ENCODE data around the gene PGD.
"Not testable (repeated sequence)": the region's sequence is repeated elsewhere in the genome, so short reads cannot be mapped to it uniquely, and the experiment has no call there.

The PGD gene

DNA sequence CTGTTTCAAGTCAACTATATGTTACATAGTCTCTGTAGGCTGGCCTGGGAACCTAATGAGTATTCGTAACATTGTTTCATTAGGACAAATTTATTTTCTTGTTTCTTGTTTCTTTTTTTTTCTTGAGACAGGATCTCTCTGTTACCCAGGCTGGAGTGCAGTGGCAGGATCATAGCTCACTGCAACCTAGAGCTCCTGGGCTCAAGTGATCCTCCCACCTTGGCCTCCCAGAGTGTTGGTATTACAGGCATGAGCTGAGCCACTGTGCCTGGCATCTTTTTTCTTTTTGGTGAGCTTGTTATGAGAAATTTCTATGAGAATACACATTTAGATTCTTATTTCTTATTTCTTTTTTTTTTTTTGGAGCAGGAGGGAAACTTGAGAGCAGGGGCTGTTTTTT is 38.2 kb downstream of the PGD start:
- DNase-seq (ENCODE audit: low read depth in 2 of 2), result no peak

DNA sequence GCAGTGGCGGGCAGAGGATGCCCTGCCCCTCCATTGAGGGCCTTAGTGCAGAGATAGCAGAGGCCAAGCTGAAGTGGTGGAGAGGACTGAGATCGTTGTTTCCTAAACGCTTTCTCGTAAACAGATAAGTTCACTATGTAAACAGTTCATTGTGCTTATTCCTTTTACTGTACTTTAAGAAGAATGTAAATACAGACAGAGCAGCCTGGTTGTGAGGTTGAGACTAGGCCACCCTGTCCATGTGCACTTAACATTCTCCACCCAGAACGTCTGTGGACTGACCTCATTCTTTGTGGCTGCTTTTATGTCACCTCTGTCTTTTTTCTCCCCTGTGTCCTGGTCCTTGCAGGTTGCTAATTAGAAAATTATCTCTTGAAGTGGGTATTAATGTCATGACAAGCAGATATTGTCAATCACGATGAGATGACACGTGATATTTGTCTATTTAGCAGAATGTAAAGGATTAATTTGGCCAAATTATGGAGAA is 39.9 kb downstream of the PGD start:
- no peak for DNase-seq (ENCODE audit: low read depth in 2 of 2)

DNA sequence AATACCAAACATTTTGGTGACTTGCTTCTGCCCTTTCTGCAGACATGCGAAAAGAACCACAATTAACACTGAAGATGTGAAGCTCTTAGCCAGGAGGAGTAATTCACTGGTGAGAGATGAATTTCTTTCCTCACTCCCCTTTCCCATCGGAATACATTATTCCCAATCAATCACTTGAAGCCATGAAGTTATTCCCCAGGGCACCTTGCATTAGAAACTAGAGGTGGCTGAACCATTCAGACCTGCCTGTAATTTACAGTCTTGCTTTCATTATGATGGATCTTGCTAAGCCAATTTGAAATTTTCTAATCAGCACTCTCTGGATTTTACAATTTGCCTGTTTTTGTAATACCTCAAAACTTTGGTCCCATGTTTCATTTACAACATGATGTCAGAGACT is 41.4 kb downstream of the PGD start:
- no peak for DNase-seq (ENCODE audit: low read depth in 2 of 2)

DNA sequence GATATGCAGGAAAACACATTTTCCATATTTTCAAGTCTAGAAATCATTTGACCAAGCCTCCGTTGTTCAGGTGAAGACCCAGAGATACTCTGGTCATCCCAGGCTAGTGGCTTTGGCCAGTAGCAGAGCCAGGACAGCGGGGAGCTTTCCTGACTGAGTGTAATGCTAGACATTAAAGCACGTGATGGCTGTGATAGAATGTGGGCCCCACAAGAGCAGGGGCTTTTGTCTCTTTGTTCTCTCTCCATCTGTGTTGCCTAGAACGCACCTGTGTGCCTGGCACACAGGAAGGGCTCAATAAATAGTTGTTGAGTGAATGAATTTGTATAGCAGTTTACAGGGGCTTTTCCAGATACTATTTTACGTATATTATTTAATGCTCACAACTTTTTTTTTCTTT is 41.9 kb downstream of the PGD start:
- no peak for DNase-seq (ENCODE audit: low read depth in 2 of 2)

DNA sequence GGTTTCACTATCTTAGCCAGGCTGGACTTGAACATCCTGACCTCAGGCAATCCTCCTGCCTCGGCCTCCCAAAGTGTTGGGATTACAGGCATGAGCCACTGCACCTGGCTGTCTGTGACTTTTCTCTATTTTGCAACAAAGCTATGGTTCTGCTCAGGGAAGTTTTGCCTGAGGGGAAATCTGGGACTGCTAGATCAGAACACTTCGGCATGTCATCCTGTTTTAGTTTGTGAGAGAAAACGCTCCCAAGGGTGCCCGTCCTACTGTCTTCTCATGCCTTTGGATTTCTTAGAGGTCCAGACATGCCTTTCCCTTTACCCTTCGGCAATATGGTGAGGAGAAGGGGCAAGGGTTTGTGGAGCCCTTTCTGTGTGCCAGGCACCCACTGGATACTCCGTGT is 45.4 kb downstream of the PGD start:
- DNase-seq (ENCODE audit: low read depth in 2 of 2), result no peak

DNA sequence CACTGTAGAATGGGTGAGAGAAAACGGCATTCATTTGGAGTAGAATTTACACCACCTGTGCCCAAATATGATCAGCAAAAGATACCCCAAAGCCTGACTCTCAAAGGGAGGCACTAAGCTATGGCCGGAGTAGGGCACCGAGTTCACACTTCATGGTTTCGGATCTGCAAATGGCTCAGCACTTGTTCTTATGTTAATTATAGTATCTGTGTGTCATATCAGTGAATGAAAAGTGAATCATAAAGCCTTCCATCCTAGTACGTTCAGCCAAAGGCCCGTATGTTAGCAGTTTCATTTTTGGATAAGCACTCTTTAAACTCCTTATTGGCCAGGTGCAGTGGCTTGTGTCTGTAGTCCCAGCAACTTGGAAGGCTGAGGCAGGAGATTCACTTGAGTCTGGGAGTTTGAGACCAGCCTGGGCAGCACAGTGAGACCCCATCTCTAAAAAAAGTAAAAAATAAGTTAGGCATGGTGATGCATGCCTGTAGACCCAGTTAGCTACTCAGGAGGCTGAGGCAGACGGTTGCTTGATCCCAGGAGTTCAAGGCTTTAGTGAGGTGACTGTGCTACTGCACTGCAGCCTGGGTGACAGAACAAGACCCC is 46.0 kb downstream of the PGD start:
- DNase-seq (ENCODE audit: low read depth in 2 of 2), result no peak

DNA sequence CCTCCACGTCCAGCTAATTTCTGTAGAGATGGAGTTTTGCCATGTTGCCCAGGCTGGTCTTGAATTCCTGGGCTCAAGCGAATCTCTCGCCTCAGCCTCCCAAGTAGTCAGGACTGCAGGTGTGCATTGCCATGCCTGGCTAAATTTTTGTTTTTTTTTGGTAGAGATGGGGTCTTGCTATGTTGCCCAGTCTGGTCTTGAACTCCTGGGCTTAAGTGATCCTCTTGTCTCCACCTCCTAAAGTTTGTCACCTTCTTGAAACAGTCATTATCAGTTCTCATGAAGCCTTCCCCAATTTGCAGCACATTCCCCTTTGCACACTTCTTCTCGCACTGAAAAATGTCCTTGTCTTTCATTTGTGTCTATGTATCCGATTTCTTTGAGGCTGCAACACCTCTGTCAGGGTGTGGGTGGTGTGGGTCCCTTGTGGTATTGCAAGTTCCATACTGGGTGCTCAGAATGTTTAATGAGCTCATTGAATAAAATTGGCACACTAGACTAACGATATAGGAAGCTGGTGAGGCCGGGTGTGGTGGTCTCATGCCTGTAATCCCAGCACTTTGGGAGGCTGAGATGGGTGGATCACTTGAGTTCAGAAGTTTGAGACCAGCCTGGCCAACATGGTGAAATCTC is 48.0 kb downstream of the PGD start:
- DNase-seq (ENCODE audit: low read depth in 2 of 2), result no peak

DNA sequence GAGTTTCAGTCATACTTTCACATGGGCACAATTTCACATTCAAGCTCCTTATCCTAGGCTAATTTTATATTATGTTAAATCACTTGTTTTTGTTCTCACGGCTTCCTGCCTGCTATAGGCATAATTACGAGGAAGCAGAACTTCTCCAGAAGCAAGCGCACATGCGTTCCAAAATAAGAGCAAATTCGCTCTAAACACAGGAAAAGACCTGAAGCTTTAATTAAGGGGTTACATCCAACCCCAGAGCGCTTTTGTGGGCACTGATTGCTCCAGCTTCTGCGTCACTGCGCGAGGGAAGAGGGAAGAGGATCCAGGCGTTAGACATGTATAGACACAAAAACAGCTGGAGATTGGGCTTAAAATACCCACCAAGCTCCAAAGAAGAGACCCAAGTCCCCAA is 50.9 kb downstream of the PGD start, which contains the start of gene CORT:
CORT (plus strand) TSS at position 281 of the 400 bp plus-strand sequence. CDS start 193 bp downstream, outside the sequence.
- DNase-seq (ENCODE audit: low read depth in 2 of 2), result no peak

DNA sequence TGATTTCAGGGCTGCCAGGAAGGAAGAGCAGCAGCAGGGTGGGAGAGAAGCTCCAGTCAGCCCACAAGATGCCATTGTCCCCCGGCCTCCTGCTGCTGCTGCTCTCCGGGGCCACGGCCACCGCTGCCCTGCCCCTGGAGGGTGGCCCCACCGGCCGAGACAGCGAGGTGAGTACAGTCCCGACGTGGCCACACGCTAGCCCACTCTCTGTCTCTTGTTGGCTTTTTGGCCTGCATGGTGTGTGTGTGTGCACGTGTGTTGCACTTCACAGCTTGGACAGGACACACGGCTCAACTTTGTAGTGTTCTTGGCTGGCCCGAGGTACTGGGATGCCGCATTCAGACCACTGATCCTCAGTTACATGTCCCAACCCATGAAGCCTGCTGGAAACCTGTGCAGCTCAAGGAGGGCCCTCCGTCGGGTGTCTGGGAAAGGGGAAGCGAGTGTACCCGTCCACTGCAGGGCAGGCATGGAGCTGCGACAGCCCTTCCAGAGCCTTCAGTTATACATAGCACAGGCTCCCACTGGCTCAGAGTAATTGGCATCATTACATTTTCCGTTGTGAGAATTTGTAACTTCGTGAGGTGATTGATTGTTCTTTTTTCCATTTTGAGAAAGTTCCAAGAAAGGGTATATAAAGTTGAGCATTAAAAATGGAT is 51.4 kb downstream of the PGD start:
- no peak for DNase-seq (ENCODE audit: low read depth in 2 of 2)

DNA sequence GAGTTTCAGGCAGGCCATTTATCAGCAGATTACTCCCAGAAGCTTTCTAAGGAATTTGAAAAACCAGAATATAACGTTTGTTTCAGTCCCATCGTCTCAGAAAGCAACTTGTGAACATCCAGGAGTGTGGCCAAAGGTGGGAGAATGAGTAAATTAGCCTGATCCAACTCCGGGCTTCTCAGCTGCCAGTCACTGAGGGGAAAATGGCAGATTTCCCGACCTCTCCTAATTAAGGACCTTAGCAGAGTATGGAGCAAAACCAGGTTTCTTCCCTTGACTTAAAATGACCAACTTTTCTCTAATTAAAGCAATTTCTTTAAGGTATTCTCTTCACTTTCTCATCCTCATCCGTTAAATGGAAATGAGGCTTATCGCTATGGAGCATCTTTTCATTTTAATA is 52.0 kb downstream of the PGD start:
- no peak for DNase-seq (ENCODE audit: low read depth in 2 of 2)

DNA sequence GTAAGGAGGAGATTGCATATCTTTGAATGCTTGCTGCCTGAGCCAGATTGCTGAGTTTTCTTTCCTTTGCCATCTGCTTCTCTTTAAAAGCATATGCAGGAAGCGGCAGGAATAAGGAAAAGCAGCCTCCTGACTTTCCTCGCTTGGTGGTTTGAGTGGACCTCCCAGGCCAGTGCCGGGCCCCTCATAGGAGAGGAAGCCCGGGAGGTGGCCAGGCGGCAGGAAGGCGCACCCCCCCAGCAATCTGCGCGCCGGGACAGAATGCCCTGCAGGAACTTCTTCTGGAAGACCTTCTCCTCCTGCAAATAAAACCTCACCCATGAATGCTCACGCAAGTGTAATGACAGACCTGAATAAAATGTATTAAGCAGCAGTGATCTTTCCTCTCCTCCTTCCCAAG is 52.4 kb downstream of the PGD start:
- DNase-seq (ENCODE audit: low read depth in 2 of 2), result no peak

DNA sequence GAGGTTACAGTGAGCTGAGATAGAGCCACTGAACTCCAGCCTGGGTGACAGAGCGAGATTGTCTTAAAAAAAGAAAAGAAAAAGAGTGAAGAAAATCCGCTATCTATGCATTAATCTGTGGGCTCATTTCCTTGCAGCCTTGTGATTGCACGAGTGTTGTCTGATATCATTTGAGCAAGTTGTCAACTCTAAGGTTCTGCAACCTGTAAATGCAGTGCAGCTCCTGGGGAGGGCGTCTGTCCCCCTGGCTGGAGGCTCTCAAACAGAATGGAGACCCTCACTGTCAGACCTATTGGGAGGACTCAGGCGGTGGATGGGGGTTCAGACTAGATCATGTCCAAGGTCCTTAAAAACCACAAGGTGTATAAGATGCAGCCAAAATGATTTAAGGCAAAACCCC is 57.2 kb downstream of the PGD start:
- DNase-seq (ENCODE audit: low read depth in 2 of 2), result no peak

DNA sequence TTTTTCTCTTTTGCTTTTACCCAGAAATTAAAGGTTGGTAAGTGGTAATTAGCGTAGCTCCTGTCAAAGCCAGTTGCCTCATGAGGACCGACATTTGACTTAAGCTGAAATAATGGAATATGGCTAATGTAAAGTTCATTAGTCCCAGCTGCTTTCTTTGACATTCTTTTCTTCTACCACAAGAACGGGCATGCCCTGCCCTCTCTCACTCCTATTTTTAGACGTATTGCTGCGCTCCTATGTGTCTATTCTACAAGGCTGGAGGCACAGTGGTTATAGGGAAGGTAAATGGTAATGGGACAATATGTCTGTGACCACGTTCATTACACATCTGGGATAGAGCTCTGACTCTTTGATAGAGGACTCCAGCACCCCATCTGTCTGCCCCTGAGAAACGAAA is 57.8 kb downstream of the PGD start:
- DNase-seq (ENCODE audit: low read depth in 2 of 2), result no peak

DNA sequence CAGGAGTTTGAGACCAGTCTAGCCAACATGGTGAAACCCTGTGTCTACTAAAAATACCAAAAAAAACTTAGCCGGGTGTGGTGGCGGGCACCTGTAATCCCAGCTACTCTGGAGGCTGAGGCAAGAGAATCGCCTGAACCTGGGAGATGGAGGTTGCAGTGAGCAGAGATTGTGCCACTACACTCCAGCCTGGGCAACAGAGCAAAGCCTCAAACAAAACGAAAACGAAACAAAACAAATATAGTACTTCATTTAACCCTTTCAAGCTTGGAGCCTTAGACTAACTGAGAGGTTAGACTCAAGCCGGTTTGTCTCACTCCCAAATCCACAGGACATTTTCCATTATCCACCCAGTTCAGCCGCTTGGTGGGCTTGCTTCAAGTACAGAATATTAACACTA is 58.6 kb downstream of the PGD start:
- not testable (repeated sequence) for DNase-seq (ENCODE audit: low read depth in 2 of 2)

DNA sequence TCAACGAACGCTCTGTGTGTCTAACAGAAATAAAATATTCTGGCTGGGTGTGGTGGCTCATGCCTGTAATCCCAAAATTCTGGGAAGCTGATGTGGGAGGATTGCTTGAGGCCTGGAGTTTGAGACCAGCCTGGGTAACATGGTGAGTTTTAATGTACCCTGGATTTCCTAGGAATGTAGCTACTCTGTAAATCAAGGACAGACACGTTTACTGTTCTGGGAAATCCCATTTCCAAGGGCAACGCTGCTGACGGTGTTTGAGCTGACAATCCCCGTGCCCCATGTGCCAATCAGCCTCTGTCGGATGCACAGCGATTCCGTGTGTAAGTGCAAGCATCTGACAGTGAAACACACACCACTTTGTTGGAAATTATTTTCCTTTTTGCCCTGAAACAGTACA is 59.0 kb downstream of the PGD start:
- no peak for DNase-seq (ENCODE audit: low read depth in 2 of 2)

DNA sequence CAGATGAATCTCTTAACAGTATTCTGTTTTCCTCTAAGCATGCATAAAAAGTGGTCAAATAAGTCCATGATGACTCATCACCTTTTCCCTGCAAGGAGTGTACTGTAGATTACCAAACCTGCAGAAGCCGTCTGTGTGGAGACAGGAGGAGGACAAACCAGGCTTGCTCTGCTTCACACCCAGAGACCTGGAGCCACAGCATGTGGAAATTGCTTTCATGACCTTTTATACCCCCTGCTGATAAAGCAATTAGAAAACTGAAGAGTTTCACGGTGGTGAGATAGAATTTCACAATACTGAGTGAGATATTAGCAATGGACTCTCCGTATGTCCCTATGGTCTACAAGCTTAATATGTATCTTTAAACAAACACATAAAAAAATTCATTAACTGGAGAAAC is 60.3 kb downstream of the PGD start:
- no peak for DNase-seq (ENCODE audit: low read depth in 2 of 2)

DNA sequence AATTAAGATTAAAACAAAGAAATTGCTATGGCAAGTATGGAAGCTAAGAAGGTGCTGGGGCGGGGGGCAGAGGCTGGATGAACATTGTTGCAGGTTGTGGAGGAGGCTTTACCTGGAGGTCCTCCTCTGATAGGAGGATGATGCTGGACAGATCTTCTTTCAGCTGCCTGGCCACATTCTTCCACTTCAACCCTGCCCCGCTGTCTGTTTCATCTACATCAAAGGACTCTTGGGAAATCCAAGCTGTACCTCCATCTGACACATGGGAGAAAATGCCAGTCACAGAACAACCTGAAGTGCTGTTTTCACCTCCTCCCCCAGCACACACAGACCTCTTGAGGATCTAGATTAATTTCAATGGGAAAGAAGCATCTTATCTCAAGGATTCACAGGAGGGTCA is 68.2 kb downstream of the PGD start:
- no peak for DNase-seq (ENCODE audit: low read depth in 2 of 2)

DNA sequence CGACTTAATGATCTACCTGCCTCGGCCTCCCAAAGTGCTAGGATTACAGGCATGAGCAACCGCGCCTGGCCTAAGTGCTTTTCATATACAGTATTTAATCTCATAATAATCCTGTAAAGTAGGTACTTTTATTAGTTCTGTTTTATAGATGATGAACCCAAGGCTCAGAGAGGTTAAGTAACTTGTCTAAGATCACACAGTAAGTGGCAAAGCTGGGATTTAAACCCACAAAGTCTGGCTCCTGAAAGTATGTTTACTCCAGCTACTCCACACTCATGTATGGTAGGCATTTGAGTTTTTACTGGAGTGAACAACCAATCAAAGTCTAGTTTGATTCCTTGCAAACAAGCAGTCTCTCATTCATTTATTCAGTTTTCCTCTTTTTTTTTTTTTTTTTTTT is 71.2 kb downstream of the PGD start:
- no peak for DNase-seq (ENCODE audit: low read depth in 2 of 2)

Measured in stimulated activated CD8-positive, alpha-beta memory T cell treated with anti-CD3 and anti-CD28 coated beads, Interleukin-15, amount 100 ng/mL, for 48 hours (primary cell).